ENCODE results near the gene SPTLC1.

Gene SPTLC1

GRCh38 chr9:92077888-92078287 lies 37.3 kb downstream of the SPTLC1 start:
- DNase-seq (ENCODE audit: low spot score) = no peak

GRCh38 chr9:92071634-92072033 lies 43.6 kb downstream of the SPTLC1 start:
- DNase-seq (ENCODE audit: low spot score) = no peak

DNA sequence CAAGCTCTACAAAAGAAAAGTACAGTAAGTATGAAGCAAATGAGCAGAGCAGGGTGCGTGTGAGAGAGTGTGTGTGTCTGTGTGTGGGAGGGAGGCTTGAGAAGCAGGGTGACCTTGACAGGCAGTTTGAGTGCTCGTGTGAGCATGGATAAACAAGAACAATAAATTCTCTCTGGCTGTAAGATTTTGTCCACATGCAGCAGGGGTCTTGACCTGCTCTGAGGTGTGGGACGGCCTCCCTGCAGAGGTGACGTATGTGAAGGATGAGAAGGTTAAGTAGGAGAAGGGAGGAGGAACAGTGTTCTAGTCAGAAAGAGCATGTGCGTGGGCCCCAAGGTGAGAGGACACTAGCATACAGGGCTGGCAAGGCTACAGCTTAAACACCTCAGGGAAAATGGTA lies 49.0 kb downstream of the SPTLC1 start:
- DNase-seq (ENCODE audit: low spot score) = no peak

DNA sequence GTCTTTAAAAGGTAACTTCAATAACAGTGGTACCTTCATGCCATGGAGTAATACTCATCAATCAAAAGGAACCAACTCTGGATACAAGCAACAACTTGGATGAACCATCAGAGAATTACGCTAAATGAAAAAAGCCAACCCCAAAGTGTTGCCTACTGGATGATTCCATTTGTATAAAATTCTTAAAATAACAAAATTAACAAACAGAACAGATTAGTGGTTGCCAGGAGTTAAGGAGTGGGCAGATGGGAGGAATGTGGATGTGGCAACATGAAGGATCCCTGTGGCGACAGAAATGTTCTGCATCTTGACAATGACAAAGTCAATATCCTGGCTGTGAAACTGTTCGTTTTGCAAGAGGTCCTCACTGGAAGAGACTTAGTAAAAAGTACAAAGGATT lies 50.5 kb downstream of the SPTLC1 start:
- DNase-seq (ENCODE audit: low spot score) = no peak

DNA sequence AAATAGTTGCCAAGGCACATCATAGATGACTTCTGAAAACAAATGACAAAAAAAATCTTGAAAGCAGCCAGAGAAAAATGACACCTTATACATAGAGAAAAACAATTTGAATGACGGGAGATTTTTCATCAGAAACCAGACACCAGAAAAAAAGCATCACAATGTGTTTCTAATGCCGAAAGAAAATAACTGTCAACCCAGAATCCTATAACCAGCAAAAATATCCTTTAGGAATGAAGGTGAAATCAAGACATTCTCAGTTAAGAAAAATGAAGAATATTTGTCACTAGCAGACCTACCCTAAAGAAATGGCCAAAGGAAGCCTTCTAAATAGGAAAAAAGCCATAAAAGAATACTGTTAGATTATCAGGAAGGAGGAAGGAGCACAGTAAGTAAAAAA lies 54.0 kb downstream of the SPTLC1 start:
- no peak for DNase-seq (ENCODE audit: low spot score)

DNA sequence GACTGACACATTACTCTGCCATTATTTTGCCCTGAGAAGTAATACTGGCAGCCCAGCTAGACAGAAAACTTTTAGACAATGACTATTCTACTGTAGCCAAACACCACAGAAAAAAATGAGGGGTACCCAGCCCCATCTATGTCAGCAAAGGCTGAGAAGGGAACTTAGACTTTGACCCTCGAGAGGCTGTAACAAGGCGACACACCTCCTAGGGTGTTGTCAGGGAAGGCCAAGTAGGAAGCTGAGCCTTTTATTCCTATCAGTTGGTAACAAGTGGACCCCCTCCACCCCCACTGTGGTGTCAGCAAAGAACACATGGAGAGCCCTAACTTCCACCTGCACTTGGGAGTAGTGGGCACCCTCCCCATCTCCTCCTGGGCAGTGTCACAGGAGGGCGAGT lies 55.6 kb downstream of the SPTLC1 start:
- DNase-seq (ENCODE audit: low spot score) = no peak

GRCh38 chr9:92058723-92059444 lies 56.3 kb downstream of the SPTLC1 start:
- no peak for DNase-seq (ENCODE audit: low spot score)

DNA sequence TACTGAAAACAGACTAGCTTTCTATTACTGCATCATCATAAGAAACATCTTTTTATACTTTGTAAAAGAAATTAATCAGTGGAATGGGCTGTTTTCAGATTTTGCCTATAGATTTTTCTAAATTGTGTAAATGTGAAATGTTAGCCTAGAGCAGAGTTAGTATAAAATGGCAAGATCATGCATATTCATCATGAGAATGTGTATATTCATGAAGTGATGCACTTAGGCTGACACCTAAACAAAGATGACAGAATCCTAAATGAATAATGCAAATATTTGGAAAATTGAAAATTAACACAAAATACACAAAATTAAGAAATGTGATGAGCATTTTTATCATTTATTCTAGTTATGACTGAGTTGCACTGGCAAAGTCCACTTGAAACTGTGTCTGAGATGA lies 57.2 kb downstream of the SPTLC1 start:
- no peak for DNase-seq (ENCODE audit: low spot score)

GRCh38 chr9:92057226-92057625 lies 58.0 kb downstream of the SPTLC1 start:
- DNase-seq (ENCODE audit: low spot score) = no peak

- no peak for DNase-seq (ENCODE audit: low spot score)
Observed at GRCh38 chr9:92055624-92056023, 59.6 kb downstream of the SPTLC1 start.

- no peak for DNase-seq (ENCODE audit: low spot score)
Observed at GRCh38 chr9:92048924-92049625, 66.1 kb downstream of the SPTLC1 start.

DNA sequence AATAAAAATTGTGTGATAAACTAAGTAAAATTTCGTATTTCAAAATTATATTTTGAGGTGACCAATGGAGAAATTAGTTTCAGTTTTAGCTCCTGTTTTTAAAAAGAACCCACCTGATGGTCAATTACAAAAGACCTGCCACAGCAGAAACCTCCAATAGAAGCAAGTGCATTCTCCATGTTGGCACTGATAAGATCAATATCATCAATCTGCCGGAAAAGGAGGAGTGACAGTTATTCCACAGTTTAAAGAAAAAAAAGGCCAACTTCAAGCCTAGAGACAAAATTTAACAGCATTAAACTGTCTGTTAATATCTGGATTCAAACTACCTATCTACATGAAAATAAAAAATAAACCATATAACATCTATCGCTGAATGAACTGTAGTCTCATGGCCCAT lies 67.7 kb downstream of the SPTLC1 start:
- DNase-seq (ENCODE audit: low spot score) = no peak

GRCh38 chr9:92046676-92047075 lies 68.5 kb downstream of the SPTLC1 start:
- no peak for DNase-seq (ENCODE audit: low spot score)

GRCh38 chr9:92044936-92045335 lies 70.3 kb downstream of the SPTLC1 start:
- DNase-seq (ENCODE audit: low spot score) = no peak

GRCh38 chr9:92043002-92043401 lies 72.2 kb downstream of the SPTLC1 start:
- DNase-seq (ENCODE audit: low spot score) = no peak

GRCh38 chr9:92042260-92042659 lies 73.0 kb downstream of the SPTLC1 start:
- DNase-seq (ENCODE audit: low spot score) = no peak

GRCh38 chr9:92036756-92037155 lies 78.5 kb downstream of the SPTLC1 start:
- no peak for DNase-seq (ENCODE audit: low spot score)

DNA sequence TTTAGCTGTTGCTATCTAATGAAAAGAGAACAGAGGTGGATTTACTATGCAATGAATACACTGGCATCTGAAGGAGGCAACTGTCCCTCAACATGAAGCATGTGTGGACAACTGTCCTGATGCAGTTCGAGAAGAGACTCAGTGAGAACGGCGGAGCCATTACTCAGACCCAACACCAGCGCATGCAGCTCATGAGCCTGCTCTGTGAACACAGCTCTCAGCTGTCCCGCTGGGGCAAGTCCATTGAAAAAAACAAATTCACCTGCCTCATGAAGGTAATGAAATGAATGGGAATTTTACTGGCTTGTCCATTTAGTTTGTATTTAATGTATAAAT lies 78.8 kb downstream of the SPTLC1 start:
- no peak for DNase-seq (ENCODE audit: low spot score)

- DNase-seq (ENCODE audit: low spot score) = no peak
Observed at GRCh38 chr9:92035687-92036410, 79.4 kb downstream of the SPTLC1 start.

DNA sequence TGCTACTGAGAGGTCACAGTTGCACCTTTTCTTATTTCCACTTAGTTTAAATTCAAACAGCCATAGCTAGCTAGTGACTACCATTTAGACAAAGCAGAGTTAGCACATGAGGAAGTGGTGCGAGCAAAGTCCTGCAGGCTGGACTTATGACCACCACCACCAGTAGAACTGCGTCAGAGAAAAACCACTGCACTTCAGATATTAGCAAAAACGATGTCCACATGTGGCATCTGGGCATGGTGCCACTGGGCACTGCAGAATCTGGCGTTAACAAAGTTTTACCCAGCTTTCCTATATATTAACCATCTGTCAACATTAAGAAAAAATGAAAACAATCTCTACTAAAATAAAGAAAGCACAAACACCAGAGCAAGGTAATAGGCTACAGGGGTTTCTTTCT lies 80.1 kb downstream of the SPTLC1 start:
- DNase-seq (ENCODE audit: low spot score) = no peak

DNA sequence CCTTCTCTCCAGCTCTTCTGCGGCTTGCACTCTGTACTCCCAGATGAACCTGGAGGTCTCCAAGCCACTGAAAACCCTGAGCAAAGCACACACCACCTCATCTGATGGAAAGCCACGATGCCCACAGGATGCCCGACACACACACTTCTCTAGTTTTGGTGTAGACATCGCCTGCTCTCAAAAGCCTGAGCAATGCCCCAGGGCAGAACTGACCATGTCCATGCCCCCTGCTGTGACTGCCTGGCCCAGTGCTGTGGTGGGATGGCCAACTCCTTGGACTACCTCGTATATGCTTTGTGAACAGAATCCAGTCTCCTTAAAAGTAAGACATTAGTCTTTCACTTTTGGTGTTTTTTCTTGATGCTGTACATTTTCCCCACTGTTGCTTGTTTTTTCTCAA lies 81.2 kb downstream of the SPTLC1 start:
- DNase-seq (ENCODE audit: low spot score) = no peak

GRCh38 chr9:92033307-92033706 lies 81.9 kb downstream of the SPTLC1 start:
- no peak for DNase-seq (ENCODE audit: low spot score)

- no peak for DNase-seq (ENCODE audit: low spot score)
Observed at GRCh38 chr9:92032891-92033290, 82.3 kb downstream of the SPTLC1 start.
